WI38 (cell line): ENCODE measurements around the gene TMEM176A.

Experiments
- H3K4me3 ChIP-seq: 2 replicates; pipeline ENCODE4 v1.5.1; 2011; ENCODE audit warnings: low read depth, mild to moderate bottlenecking, control low read depth, low read length
- CTCF ChIP-seq: IDR thresholded peaks from 2 replicates; pipeline ENCODE4 v1.5.1; 2012; ENCODE audit warnings: low read depth, mild to moderate bottlenecking, control low read depth, low read length

TMEM176A gene

GRCh38 chr7:150799741-150800580 lies 608 bp upstream of the TMEM176A start, which contains the start of gene TMEM176B:
TMEM176B (minus strand) TSS chr7:150800364; CDS start chr7:150796569, 3,795 bp downstream.
- no peak for TF ChIP-seq CTCF
- H3K4me3 ChIP-seq = no peak within 1 kb of the TSS

- TF ChIP-seq CTCF = no peak
- no peak overlapping the region for H3K4me3 ChIP-seq
These were observed 825 bp downstream of the TMEM176A start for GRCh38 chr7:150801242-150801945.

GRCh38 chr7:150801946-150802771 lies 1.6 kb downstream of the TMEM176A start:
- no peak overlapping the region for H3K4me3 ChIP-seq
- no peak for TF ChIP-seq CTCF

- no peak overlapping the region for H3K4me3 ChIP-seq
- no peak for TF ChIP-seq CTCF
These were observed 2.7 kb downstream of the TMEM176A start for GRCh38 chr7:150803161-150803860.

- TF ChIP-seq CTCF = no peak
- no peak overlapping the region for H3K4me3 ChIP-seq
These were observed 4.2 kb downstream of the TMEM176A start for GRCh38 chr7:150804802-150805201.

GRCh38 chr7:150805864-150806263 lies 5.3 kb downstream of the TMEM176A start:
- no peak for TF ChIP-seq CTCF
- H3K4me3 ChIP-seq = no peak overlapping the region
